ENCODE results near the gene DMGDH. TPM values are rescaled to one million over a fixed set of nuclear protein-coding genes. Genes with fewer than 3 reads are reported as not detected.
"Not testable (repeated sequence)": the region's sequence is repeated elsewhere in the genome, so short reads cannot be mapped to it uniquely, and the experiment has no call there.

DMGDH gene
- total RNA-seq, 1 donor from 2014 or later, result not detected

DNA sequence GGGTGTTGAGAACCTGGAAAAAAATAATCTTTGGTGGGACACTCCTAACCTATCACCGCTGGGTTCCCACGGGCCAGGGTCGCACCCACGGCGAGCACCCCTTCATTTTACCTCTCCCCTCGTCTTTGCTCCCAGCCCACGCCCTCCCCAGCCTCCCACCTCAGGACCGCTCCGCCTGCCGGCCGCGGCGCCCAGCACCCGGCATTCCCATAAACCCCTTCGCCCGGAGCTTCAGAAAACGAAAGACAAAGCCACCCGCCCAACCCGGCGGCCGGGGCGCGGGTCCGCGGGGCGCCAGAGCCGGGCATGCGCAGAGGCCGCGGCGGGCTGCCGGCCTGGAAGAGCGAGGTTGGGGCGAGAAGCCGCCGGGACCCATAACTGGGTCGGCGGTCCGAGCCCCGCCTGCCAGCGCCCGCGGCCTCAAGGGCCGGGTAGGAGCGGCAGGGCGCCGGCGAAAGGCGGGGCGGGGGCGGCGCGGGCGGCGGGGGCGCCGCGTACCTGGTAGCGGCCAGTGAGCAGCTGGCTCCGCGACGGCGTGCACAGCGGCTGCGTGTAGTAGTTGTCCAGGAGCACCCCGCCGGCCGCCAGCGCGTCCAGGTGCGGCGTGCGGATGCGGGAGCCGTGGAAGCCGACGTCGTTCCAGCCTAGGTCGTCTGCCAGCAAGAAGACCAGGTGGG is 84.9 kb downstream of the DMGDH start:
- TF ChIP-seq, protein P1, sequence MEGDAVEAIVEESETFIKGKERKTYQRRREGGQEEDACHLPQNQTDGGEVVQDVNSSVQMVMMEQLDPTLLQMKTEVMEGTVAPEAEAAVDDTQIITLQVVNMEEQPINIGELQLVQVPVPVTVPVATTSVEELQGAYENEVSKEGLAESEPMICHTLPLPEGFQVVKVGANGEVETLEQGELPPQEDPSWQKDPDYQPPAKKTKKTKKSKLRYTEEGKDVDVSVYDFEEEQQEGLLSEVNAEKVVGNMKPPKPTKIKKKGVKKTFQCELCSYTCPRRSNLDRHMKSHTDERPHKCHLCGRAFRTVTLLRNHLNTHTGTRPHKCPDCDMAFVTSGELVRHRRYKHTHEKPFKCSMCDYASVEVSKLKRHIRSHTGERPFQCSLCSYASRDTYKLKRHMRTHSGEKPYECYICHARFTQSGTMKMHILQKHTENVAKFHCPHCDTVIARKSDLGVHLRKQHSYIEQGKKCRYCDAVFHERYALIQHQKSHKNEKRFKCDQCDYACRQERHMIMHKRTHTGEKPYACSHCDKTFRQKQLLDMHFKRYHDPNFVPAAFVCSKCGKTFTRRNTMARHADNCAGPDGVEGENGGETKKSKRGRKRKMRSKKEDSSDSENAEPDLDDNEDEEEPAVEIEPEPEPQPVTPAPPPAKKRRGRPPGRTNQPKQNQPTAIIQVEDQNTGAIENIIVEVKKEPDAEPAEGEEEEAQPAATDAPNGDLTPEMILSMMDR (IDR thresholded peaks at IDR 0.05), result no peak
- peak overlapping the region; percentile 91 for H3K27ac Mint-ChIP-seq
- CTCF ChIA-PET, result interaction anchor here (0.8 to 1.8 kb wide), 3 partner anchors 19 to 624 kb away, joined by 3 to 7 read pairs (median 4); partner anchors contain the start of gene SCAMP1
- peaks cover 46% of the 10 kb centered on the region for H3K4me1 Mint-ChIP-seq
- H3K36me3 Mint-ChIP-seq (ENCODE audit: low read depth), result peaks cover 7% of the 10 kb centered on the region
- intact Hi-C loops (cut with micrococcal nuclease), result loop anchor here (1.0 to 10.0 kb wide), 19 partner anchors 36 to 1492 kb away; partner anchors contain the start of genes AP3B1, HOMER1, LHFPL2 and SCAMP1
- ATAC-seq (ENCODE audit: low read depth), result peak; percentile 55
- peak overlapping the region; percentile 90 for H3K4me3 Mint-ChIP-seq
- peak; percentile 83 for DNase-seq
- POLR2A ChIA-PET, result interaction anchor here (0.5 to 3.1 kb wide), 28 partner anchors 8 to 1494 kb away, joined by 3 to 16 read pairs (median 4); partner anchors contain the start of genes AP3B1, HOMER1, LHFPL2 and SCAMP1
- H3K9me3 Mint-ChIP-seq, result no peaks in the 10 kb centered on the region
- H3K27me3 Mint-ChIP-seq, result no peaks in the 10 kb centered on the region

DNA sequence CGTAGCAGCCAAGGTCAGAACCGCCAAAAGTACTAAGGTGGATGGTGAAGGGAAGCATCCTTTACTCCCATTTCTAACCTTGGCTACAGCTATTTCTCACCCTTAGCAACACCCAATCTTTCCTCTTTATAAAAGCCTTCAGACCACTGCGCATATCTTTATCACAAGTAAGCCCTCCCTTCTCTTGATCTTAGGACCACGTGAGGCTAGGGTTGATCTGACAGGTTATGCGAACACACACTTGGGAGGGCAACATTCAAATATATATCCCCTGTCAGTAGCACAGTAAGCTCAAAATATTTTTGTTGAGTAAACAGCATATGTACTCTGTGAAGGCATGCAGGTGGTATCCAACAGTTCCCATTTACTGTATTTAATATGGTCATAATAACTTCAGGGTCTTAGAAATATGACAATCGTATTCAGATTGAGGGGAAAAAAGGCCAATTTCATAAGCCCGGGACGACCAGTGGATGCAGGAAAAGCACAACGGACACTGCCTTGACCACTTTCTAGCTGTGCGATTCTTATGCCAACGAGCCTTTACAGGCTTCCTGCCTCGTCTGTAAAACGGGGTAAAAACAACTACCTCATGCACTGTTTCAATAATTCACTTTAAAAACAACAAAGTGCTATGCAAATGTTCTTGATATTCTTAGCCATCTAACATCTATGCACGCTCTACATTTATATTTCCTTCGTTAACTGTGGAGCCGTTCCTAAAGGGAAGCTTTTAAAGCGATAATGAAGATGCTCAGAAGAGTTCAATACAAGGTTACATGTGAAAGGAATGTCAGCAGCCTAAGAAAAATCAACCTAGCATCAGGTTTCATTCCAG is 85.7 kb downstream of the DMGDH start:
- Mint-ChIP-seq H3K9me3 (no peaks in the 10 kb centered on the region), H3K4me3 (peak overlapping the region; percentile 90), H3K27ac (peak overlapping the region; percentile 91), H3K36me3 (ENCODE audit: low read depth) (peaks cover 12% of the 10 kb centered on the region), H3K27me3 (no peaks in the 10 kb centered on the region), H3K4me1 (peaks cover 54% of the 10 kb centered on the region)
- ChIA-PET POLR2A (interaction anchor here (0.9 to 3.1 kb wide), 17 partner anchors 7 to 689 kb away, joined by 3 to 16 read pairs (median 5); partner anchors contain the start of genes AP3B1, HOMER1 and SCAMP1), CTCF (interaction anchor here (0.9 kb wide), 2 partner anchors 37 to 149 kb away, joined by 3 read pairs; no protein-coding TSS in a partner anchor)
- TF ChIP-seq, protein P1 (IDR thresholded peaks at IDR 0.05), result no peak
- intact Hi-C loops (cut with micrococcal nuclease), result loop anchor here (1.0 to 10.0 kb wide), 15 partner anchors 37 to 1492 kb away; partner anchors contain the start of genes HOMER1, LHFPL2, SCAMP1 and SERINC5
- ATAC-seq (ENCODE audit: low read depth) (no peak), DNase-seq (no peak)

DNA sequence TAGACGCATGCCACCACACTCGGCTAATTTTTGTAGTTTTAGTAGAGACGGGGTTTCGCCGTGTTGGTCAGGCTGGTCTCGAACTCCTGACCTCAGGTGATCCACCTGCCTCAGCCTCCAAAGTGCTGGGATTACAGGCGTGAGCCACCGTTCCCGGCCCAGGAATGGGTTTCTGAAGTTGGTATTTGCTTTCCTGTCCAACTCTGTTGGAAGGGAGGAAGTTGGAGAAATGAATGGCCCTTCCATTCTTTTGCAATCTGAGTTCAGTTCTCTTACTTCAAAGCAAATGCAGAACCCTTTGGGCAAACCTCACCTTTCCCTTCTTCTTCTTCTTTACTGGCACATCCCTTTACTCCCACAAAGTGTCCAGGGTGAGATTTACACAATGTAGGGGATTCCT is 86.3 kb downstream of the DMGDH start:
- peak overlapping the region; percentile 90 for H3K4me3 Mint-ChIP-seq
- ChIA-PET CTCF (interaction anchor here (0.9 kb wide), 2 partner anchors 38 to 150 kb away, joined by 3 read pairs; no protein-coding TSS in a partner anchor), POLR2A (interaction anchor here (3.1 kb wide), 1 partner anchor 531 kb away, joined by 14 read pairs; the partner anchor contains the start of gene HOMER1)
- ATAC-seq (ENCODE audit: low read depth); H3K9me3 Mint-ChIP-seq; DNase-seq; H3K27me3 Mint-ChIP-seq: not testable (repeated sequence)
- H3K36me3 Mint-ChIP-seq (ENCODE audit: low read depth), result peaks cover 12% of the 10 kb centered on the region
- intact Hi-C loops (cut with micrococcal nuclease), result loop anchor here (5.0 to 10.0 kb wide), 8 partner anchors 96 to 1491 kb away; partner anchors contain the start of genes LHFPL2, SERINC5, TBCA and WDR41
- peaks cover 57% of the 10 kb centered on the region for H3K4me1 Mint-ChIP-seq
- peak overlapping the region; percentile 91 for H3K27ac Mint-ChIP-seq

DNA sequence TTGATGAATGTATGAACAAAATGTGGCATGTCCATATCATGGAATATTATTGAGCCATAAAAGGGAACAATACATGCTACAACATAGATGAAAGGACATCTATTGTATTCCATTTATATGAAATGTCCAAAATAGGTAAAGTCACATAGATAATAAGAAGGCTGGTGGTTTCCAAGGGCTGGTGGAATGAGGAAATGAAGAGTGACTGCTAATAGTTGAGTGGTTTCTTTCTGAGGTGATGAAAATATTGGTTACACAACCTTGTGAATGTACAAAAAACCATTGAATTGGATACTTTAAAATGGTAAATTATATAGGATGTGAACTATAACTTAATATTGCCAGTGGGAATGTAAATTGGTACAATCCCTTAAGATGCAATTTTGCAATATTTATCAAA is 89.6 kb downstream of the DMGDH start:
- H3K27me3 Mint-ChIP-seq, result no peaks in the 10 kb centered on the region
- ChIA-PET CTCF (interaction anchor here (1.8 kb wide), 1 partner anchor 40 kb away, joined by 7 read pairs; no protein-coding TSS in a partner anchor), POLR2A (interaction anchor here (0.8 kb wide), 1 partner anchor 9 kb away, joined by 3 read pairs; no protein-coding TSS in a partner anchor)
- ATAC-seq (ENCODE audit: low read depth) (no peak), DNase-seq (no peak)
- intact Hi-C loops (cut with micrococcal nuclease), result loop anchor here (2.0 to 10.0 kb wide), 9 partner anchors 93 to 1488 kb away; partner anchors contain the start of genes LHFPL2, SERINC5, TBCA and WDR41
- peaks cover 4% of the 10 kb centered on the region for H3K9me3 Mint-ChIP-seq
- peaks cover 9% of the 10 kb centered on the region for H3K36me3 Mint-ChIP-seq (ENCODE audit: low read depth)
- H3K4me1 Mint-ChIP-seq, result peaks cover 58% of the 10 kb centered on the region
- H3K27ac Mint-ChIP-seq, result no peak overlapping the region
- TF ChIP-seq, protein P1 (IDR thresholded peaks at IDR 0.05), result no peak
- no peak overlapping the region for H3K4me3 Mint-ChIP-seq

DNA sequence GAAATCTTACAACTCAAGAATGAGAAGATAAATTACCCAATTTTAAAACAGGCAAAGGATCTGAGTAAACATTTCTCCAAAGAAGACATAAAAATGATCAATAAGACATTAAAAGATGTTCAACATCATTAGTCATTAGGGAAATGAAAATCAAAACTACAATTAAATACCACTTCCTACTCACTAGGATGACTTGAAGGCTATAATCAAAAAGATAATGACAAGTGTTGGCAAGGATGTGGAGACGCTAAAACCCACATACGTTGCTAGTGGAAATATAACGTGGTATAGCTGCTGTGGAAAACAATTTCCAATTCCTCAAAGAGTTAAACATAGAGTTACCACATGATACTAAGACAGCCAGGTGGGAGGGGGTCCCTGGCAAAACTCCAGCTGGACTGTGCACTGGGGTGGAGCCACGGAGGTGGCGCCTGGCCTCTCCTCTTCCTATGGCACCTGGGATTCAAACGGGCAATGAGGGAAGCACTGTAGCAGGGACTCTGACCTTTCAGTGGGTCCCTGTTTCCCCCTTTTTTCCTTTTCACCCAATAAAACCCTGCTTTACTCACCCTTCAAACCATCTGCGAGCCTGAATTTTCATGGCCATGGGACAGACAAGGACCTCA is 90.2 kb downstream of the DMGDH start:
- H3K4me3 Mint-ChIP-seq, result no peak overlapping the region
- ChIA-PET POLR2A (interaction anchor here (0.8 kb wide), 1 partner anchor 9 kb away, joined by 3 read pairs; no protein-coding TSS in a partner anchor), CTCF (no interaction called here)
- peak overlapping the region; percentile 27 for H3K27ac Mint-ChIP-seq
- peaks cover 4% of the 10 kb centered on the region for H3K9me3 Mint-ChIP-seq
- no peaks in the 10 kb centered on the region for H3K27me3 Mint-ChIP-seq
- peaks cover 58% of the 10 kb centered on the region for H3K4me1 Mint-ChIP-seq
- no peak for ATAC-seq (ENCODE audit: low read depth)
- TF ChIP-seq, protein P1 (IDR thresholded peaks at IDR 0.05), result no peak
- DNase-seq, result no peak
- H3K36me3 Mint-ChIP-seq (ENCODE audit: low read depth), result peaks cover 7% of the 10 kb centered on the region
- intact Hi-C loops (cut with micrococcal nuclease), result no loop called here
